Retinal pigment epithelial cell (primary cell): ENCODE data around the gene MEF2D.

ENCODE experiments used
- DNase-seq: peaks from one replicate; pipeline ENCODE4 v3.0.0-alpha.2; 2010; ENCODE audit warnings: low read depth
- H3K4me3 ChIP-seq: 2 replicates; pipeline ENCODE4 v1.5.1; 2011; ENCODE audit warnings: mild to moderate bottlenecking, low read length, control low read depth, moderate library complexity
- CTCF ChIP-seq: conservative IDR thresholded peaks from 2 replicates; pipeline ENCODE4 v1.5.1; 2011; ENCODE audit warnings: low read depth, low read length, control low read depth, inconsistent platforms

MEF2D gene

GRCh38 chr1:156477526-156478249, 22.9 kb downstream of the MEF2D start:
- no peak overlapping the region for H3K4me3 ChIP-seq
- no peak for DNase-seq
- TF ChIP-seq CTCF: no peak

- H3K4me3 ChIP-seq: no peak overlapping the region
- no peak for TF ChIP-seq CTCF
- DNase-seq: no peak
Observed at GRCh38 chr1:156476501-156477298, 23.9 kb downstream of the MEF2D start.

GRCh38 chr1:156475568-156476500, 24.7 kb downstream of the MEF2D start:
- no peak for DNase-seq
- H3K4me3 ChIP-seq: no peak overlapping the region
- no peak for TF ChIP-seq CTCF

- no peak for DNase-seq
- H3K4me3 ChIP-seq: no peak overlapping the region
- no peak for TF ChIP-seq CTCF
Observed at GRCh38 chr1:156474966-156475365, 25.6 kb downstream of the MEF2D start.

GRCh38 chr1:156471496-156472490, 28.8 kb downstream of the MEF2D start:
- no peak for DNase-seq
- H3K4me3 ChIP-seq: no peak overlapping the region
- TF ChIP-seq CTCF: no peak

GRCh38 chr1:156470473-156470872, 30.1 kb downstream of the MEF2D start:
- H3K4me3 ChIP-seq: no peak overlapping the region
- TF ChIP-seq CTCF: no peak
- no peak for DNase-seq
